Activated CD4-positive, alpha-beta T cell treated with anti-CD3 and anti-CD28 coated beads, Interleukin-2, amount 10 ng/mL, durations not matched to agents 24 days and 14 days (primary cell): ENCODE data around the gene CYB5RL. TPM values are rescaled to one million over a fixed set of nuclear protein-coding genes. Genes with fewer than 3 reads are reported as not detected.
"Not testable (repeated sequence)": the region's sequence is repeated elsewhere in the genome, so short reads cannot be mapped to it uniquely, and the experiment has no call there.

ENCODE experiments used
- DNase-seq: peaks from one replicate; pipeline ENCODE4 v3.0.0; 2022
- H3K27ac Mint-ChIP-seq: one replicate; pipeline ENCODE4 v1.8.0; 2022; ENCODE audit warnings: mild to moderate bottlenecking, mixed read lengths
- H3K27me3 Mint-ChIP-seq: one replicate; pipeline ENCODE4 v1.8.0; 2022; ENCODE audit warnings: mixed read lengths
- H3K36me3 Mint-ChIP-seq: one replicate; pipeline ENCODE4 v1.8.0; 2022; ENCODE audit warnings: low read depth, mild to moderate bottlenecking, mixed read lengths
- H3K4me1 Mint-ChIP-seq: one replicate; pipeline ENCODE4 v1.8.0; 2021; ENCODE audit warnings: mixed read lengths
- H3K4me3 Mint-ChIP-seq: one replicate; pipeline ENCODE4 v1.8.0; 2022; ENCODE audit warnings: mild to moderate bottlenecking, moderate library complexity, mixed read lengths
- H3K9me3 Mint-ChIP-seq: one replicate; pipeline ENCODE4 v1.8.0; 2021; ENCODE audit warnings: mixed read lengths
- intact Hi-C: fragments of 100-400 bp; cut with micrococcal nuclease; formaldehyde crosslinking; loops from one replicate; pipeline ENCODE4 v1.15.1; 2023
- total RNA-seq: library from RNA; stranded (reverse); gene quantifications from 2 replicates; pipeline ENCODE4 v1.2.3, GENCODE V29; 2022

The CYB5RL gene
- total RNA-seq, 1 donor from 2014 or later: 10.1 TPM

DNA sequence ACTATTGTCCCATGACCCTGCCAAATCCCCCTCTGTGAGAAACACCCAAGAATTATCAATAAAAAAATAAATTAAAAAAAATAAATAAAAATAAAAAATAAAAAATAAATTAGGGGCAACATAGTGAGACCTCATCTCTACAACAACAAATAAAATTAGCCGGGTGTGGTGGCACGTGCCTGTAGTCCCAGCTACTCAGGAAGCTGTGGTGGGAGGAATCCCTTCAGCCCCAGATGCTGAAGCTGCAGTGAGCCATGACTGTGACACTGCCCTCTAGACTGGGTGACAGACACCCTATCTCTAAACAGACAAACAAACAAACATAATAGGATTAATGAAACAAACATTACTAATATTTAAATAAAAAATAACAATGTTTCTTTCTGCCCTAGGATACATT lies 34.5 kb upstream of the CYB5RL start:
- Mint-ChIP-seq H3K9me3 (no peaks in the 10 kb centered on the region), H3K27me3 (no peaks in the 10 kb centered on the region), H3K36me3 (peaks cover 41% of the 10 kb centered on the region), H3K4me1 (peaks cover 22% of the 10 kb centered on the region), H3K4me3 (no peak overlapping the region), H3K27ac (no peak overlapping the region)
- no peak for DNase-seq
- intact Hi-C loops: no loop called here

DNA sequence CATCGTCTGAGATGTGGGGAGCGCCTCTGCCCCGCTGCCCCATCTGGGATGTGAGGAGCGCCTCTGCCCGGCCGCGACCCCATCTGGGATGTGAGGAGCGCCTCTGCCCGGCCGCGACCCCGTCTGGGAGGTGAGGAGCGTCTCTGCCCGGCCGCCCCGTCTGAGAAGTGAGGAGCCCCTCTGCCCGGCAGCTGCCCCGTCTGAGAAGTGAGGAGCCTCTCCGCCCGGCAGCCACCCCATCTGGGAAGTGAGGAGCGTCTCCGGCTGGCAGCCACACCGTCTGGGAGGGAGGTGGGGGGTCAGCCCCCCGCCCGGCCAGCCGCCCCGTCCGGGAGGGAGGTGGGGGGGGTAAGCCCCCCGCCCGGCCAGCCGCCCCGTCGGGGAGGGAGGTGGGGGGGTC lies 33.4 kb upstream of the CYB5RL start:
- intact Hi-C loops, H3K9me3 Mint-ChIP-seq, H3K27me3 Mint-ChIP-seq, H3K27ac Mint-ChIP-seq, DNase-seq, H3K4me3 Mint-ChIP-seq: not testable (repeated sequence)
- peaks cover 27% of the 10 kb centered on the region for H3K4me1 Mint-ChIP-seq
- H3K36me3 Mint-ChIP-seq: peaks cover 42% of the 10 kb centered on the region

DNA sequence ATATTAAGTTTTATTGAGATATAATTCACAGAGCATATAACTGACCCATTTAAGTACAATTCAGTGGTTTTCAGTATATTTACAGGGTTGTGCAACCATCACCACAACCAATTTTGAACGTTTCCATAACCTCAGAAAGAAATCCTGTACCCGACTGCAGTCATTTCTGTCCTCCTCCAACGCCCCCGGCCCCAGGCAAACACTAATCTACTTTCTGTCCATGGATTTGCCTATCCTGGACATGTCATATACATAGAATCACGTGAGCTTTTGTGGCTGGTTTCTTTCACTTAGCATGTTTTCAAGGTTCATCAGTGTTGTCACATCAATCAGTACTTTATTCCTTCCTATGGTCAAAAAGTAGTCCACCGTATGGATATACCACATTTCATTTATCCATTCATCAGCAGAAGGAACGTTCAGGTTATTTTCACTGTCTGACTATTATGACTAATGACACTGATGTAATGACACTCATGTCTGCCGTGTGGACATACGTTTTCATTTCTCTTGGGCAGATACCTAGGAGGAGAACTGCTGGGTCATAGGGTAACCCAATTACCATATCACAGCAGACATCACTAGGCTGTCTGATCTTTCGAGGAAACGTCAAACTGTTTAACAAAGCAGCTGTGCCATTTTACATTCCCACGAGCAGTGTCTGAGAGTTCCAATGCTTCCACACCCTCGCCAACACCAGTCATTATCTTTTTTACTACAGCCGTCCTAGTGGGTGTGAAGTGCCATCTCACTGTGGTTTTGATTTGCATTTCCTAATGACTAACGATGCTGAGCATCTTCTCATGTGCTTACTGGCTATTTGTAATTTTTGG lies 30.9 kb upstream of the CYB5RL start:
- H3K4me1 Mint-ChIP-seq: peaks cover 30% of the 10 kb centered on the region
- H3K9me3 Mint-ChIP-seq: no peaks in the 10 kb centered on the region
- DNase-seq: no peak
- intact Hi-C loops: loop anchor here (2.0 kb wide), 6 partner anchors 30 to 258 kb away; partner anchors contain the start of genes CYB5RL, MRPL37 and SSBP3
- peaks cover 38% of the 10 kb centered on the region for H3K36me3 Mint-ChIP-seq
- H3K27ac Mint-ChIP-seq: peak overlapping the region; percentile 59
- H3K4me3 Mint-ChIP-seq: peak overlapping the region; percentile 8
- no peaks in the 10 kb centered on the region for H3K27me3 Mint-ChIP-seq

DNA sequence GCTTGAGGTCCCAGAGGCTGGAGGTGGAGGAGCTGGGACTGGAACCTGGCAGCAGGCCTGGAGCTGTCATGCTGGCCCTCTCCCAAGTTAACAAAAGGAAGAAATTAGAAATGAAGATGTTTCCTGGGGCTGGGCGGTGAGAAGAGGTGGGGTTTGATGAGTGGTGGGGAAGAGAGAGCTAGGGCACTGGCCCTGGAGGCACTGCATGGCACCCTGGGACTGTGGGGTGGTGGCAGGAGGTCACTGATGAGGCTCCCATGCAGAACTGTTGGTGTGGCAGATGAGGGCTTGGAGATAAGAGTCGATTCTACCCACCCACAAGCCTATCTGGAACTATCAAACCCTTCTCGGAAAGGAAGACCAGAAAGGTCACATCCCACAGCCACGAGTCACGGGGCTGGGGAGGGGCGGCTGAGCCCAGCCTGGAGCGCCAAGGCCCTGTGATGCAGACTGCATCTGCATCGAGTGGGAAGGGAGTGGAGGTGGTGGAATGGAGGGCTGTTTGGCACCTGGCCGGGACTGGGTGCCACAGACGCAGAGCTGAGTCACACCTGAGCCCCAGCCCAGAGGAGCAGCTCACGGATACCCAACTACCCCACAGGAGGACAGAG lies 29.6 kb upstream of the CYB5RL start:
- no peaks in the 10 kb centered on the region for H3K27me3 Mint-ChIP-seq
- H3K4me3 Mint-ChIP-seq: peak overlapping the region; percentile 73
- peaks cover 35% of the 10 kb centered on the region for H3K36me3 Mint-ChIP-seq
- H3K27ac Mint-ChIP-seq: peak overlapping the region; percentile 90
- H3K9me3 Mint-ChIP-seq: no peaks in the 10 kb centered on the region
- DNase-seq: peak; percentile 70
- H3K4me1 Mint-ChIP-seq: peaks cover 27% of the 10 kb centered on the region
- intact Hi-C loops: no loop called here

DNA sequence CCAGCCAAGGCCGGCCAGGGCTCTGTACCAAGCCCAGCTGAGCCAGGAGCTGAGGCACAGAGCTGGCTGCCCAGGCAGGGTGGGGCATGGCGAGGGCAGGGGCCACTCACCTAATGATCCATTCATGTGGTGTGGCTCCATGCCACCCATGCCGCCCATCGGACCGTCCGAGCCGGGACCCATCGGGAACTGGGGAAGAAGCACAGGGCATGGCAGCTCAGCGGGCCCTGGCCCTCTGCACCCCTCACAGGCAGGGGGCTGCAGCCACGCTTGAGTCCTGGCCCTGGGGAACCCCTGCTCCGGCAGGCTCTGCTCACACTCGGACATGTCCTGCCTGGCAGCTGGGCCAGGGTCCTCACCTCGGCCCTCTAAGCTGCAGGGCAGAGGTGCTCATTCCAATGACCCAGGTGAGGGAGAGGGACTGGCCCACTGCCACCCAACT lies 28.8 kb upstream of the CYB5RL start:
- Mint-ChIP-seq H3K36me3 (peaks cover 37% of the 10 kb centered on the region), H3K27ac (peak overlapping the region; percentile 74), H3K9me3 (no peaks in the 10 kb centered on the region), H3K27me3 (no peaks in the 10 kb centered on the region), H3K4me3 (no peak overlapping the region), H3K4me1 (peaks cover 27% of the 10 kb centered on the region)
- intact Hi-C loops: no loop called here
- DNase-seq: no peak

DNA sequence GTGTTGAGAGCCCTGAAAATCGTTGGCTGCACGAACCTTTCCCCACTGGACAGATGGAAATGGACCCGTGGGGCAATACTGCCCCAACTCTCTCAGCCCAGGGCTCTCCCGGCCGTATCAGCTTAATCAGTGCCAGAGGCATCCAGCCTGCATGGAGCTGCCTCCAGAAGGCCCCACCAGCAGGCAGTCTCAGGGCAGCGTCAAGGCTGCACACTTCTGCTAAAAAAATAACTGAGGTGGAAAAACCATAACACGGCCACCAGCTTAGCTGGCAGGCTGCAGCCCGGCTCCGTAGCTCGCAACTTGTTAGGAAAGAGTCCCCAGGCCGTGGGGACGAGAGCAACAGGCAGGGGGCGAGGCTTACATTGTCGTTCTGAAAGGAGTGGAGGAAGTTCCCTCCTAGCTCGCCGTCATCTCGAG lies 28.1 kb upstream of the CYB5RL start:
- peaks cover 27% of the 10 kb centered on the region for H3K4me1 Mint-ChIP-seq
- intact Hi-C loops: no loop called here

DNA sequence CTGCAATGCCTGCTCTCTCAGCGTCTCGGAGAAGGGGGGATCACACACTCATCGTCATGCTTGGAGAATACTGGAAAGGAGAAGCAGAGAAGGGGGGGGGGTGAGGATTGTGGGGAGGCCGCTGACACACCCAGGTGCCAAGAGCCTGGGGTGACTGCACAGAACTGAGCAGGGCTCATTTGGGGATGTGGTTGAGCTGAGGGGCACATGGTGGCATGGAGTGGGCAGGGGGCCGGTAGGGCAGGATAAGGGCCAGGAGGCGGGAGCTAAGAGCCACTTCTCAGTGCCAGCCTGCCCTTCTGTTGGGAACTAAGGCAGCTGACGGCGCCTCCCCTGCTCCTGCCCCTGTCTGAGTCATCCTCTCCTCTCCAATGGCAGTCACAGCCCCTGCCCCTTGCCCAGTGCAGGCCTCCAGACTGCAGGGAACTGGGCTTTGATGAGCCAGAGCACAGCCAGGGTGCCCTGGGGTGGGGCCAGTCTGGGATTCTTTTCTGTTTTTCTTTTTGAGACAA lies 27.3 kb upstream of the CYB5RL start:
- H3K27me3 Mint-ChIP-seq: no peaks in the 10 kb centered on the region
- H3K36me3 Mint-ChIP-seq: peaks cover 37% of the 10 kb centered on the region
- intact Hi-C loops: no loop called here
- no peaks in the 10 kb centered on the region for H3K9me3 Mint-ChIP-seq
- H3K4me1 Mint-ChIP-seq: peaks cover 27% of the 10 kb centered on the region
- H3K4me3 Mint-ChIP-seq: no peak overlapping the region
- DNase-seq: no peak
- no peak overlapping the region for H3K27ac Mint-ChIP-seq

More for the DNA sequence above, 28.1 kb upstream of the CYB5RL start:
- peak overlapping the region; percentile 74 for H3K27ac Mint-ChIP-seq
- peaks cover 37% of the 10 kb centered on the region for H3K36me3 Mint-ChIP-seq
- no peaks in the 10 kb centered on the region for H3K9me3 Mint-ChIP-seq
- no peaks in the 10 kb centered on the region for H3K27me3 Mint-ChIP-seq
- no peak for DNase-seq
- H3K4me3 Mint-ChIP-seq: no peak overlapping the region

DNA sequence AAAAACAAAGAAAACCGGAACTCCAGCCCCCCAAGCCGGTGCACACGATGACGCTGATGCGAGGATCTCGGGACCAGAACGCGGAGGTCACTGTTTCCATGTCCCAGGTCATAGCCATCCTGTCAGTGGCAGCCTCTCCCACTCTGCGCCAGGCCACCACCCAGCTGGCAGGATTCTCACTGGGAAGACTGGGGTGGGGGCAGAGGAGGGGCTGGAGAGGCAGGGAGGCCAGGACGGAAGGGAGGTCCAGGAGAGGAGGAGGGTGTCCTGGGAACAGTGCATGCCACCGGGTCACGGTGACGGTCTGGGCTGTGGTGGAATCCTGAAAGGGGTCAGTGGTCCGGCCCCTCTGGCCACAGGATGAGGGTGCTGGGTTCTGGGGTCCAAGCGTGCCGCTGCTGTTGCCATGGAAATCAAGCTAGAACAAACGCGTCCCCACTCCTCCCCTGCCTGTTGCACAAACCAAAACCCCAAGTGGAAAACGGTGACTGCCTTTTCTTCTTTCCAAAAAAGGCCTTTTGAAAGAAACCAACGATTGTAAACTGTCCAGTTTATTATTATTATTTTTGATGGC lies 26.2 kb upstream of the CYB5RL start:
- Mint-ChIP-seq H3K36me3 (peaks cover 37% of the 10 kb centered on the region), H3K27me3 (no peaks in the 10 kb centered on the region), H3K9me3 (no peaks in the 10 kb centered on the region), H3K27ac (peak overlapping the region; percentile 31), H3K4me3 (no peak overlapping the region), H3K4me1 (peaks cover 25% of the 10 kb centered on the region)
- intact Hi-C loops: no loop called here
- no peak for DNase-seq

DNA sequence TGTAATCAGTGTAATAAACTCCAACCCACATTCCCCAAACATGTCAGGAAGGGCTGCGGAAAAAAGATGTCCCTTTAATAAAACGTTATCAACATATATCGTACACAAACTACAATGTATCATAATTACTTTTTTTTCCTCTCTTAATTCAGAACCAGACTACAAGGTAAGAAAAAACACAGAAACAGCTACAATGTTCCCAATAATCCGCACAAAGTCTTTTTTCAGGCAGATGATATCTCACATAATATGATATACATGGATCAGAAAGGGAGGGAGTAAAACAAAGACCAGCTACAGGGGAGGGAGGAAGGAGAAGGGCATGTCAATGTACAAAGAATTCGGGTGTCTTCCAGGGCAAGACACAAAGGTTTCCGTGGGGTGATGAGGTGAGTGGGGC lies 25.5 kb upstream of the CYB5RL start:
- Mint-ChIP-seq H3K27me3 (no peaks in the 10 kb centered on the region), H3K27ac (peak overlapping the region; percentile 31), H3K9me3 (no peaks in the 10 kb centered on the region), H3K4me3 (no peak overlapping the region), H3K36me3 (peaks cover 33% of the 10 kb centered on the region), H3K4me1 (peaks cover 18% of the 10 kb centered on the region)
- DNase-seq: no peak
- intact Hi-C loops: no loop called here

DNA sequence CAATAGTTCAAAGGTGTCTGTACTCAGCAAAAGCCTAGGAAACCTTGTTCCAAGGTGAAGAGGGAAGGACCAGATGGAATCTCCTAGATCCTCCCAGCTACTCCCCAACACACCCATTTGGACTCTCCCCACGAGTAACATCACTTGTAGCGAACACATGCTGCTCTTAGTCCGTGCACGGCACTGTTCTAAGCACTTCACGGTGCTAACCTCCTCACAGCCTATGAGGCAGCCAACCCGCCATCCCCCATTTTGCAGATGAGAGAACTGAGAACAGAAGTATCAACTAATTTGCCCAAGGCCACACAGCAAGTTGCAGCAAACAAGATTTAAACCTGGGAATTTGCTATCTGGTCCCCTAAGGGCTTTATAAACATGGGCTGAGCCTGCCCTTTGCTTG lies 24.4 kb upstream of the CYB5RL start:
- peaks cover 10% of the 10 kb centered on the region for H3K4me1 Mint-ChIP-seq
- intact Hi-C loops: no loop called here
- H3K27me3 Mint-ChIP-seq: no peaks in the 10 kb centered on the region
- H3K27ac Mint-ChIP-seq: no peak overlapping the region
- no peaks in the 10 kb centered on the region for H3K9me3 Mint-ChIP-seq
- peaks cover 33% of the 10 kb centered on the region for H3K36me3 Mint-ChIP-seq
- no peak overlapping the region for H3K4me3 Mint-ChIP-seq
- no peak for DNase-seq

DNA sequence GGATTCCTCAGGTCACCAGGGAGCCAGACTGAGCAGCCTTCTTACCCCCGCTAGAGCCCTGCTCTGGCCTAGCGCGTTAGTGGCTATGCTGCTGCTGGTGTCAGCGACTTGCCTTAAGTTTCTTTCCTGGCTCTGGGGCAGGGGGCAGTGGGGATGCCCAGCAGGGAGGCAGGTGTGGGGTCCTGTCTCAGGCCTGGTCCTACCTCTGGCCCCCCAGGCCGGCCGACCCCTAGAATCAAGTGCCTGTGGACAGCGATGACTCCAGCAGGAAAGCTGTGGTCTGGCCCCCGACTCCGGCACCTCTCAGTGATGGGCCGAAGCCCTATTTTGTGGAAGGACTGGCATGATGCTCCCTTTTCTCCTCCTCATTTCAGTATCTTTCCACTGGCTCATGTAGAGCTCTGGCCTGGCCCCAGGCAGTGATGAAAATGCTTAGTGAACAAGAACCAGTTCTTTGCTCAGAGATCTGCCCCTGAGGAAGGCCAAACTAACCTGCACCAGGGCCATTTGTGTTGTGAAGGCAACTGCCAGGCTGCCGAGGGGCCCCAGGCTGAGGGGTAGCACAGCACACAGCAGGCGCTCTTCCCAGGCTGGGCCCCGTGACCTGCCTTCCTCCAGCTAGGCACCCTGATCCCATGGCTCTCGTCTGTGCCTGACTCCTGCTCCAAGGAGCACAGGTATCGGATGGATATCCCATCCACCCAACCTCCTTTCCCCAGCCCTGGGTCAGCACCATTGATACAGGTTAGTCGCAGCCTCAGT lies 23.8 kb upstream of the CYB5RL start:
- intact Hi-C loops: no loop called here
- Mint-ChIP-seq H3K27me3 (no peaks in the 10 kb centered on the region), H3K9me3 (no peaks in the 10 kb centered on the region), H3K4me3 (no peak overlapping the region), H3K4me1 (peaks cover 9% of the 10 kb centered on the region), H3K27ac (no peak overlapping the region), H3K36me3 (peaks cover 34% of the 10 kb centered on the region)
- DNase-seq: no peak

DNA sequence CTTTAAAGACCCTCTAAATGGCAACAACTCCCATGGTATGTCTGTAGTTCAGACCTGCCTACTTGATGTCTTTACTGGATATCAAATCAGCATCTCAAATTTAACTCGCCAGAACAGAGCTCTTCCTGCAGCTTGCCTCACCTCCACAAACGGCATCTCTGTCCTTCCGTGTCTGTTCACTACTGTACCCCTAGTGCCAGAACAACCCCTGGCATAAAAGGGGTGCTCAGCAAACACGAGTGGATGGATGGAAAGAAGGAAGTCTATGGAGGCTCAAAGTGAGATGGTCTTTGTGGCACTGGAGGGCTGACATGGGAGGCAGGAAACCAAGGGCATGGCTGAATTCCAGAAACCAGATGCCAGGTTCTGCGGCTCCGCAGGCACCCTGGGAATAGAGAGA lies 22.9 kb upstream of the CYB5RL start:
- Mint-ChIP-seq H3K36me3 (peaks cover 36% of the 10 kb centered on the region), H3K27ac (no peak overlapping the region), H3K4me3 (no peak overlapping the region), H3K9me3 (no peaks in the 10 kb centered on the region), H3K4me1 (peaks cover 6% of the 10 kb centered on the region), H3K27me3 (no peaks in the 10 kb centered on the region)
- intact Hi-C loops: no loop called here
- DNase-seq: no peak

DNA sequence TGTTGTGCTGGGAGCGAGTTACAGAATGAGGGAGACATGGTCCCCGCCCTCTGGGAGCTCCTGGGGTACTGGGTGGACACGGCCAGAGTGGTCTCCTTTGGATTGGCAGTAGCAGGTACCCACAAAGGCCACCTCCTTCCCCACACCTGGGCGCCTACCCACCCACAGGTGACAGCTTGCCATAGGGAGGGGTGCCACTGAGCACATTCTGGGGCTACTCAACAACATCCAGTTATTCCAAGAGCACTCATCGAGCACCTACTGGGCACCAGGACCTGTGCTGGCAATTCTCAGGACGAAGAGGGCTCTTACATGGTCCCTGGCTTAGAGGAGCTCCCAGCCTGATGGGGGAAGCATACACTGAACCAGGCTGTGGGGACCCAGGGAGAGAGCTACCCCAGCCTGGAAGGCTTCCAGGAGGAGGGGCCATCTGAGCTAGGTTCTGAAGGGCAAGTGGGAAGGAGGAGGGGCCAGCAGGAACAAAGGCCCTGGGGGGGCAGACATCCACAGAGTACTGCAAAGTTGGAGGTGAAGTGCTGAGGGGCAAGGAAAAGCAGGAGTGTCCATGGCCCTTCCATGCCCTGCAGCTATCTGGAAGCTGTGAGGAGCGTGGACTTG lies 22.1 kb upstream of the CYB5RL start:
- Mint-ChIP-seq H3K27ac (peak overlapping the region; percentile 21), H3K9me3 (no peaks in the 10 kb centered on the region), H3K4me3 (no peak overlapping the region), H3K27me3 (no peaks in the 10 kb centered on the region), H3K36me3 (peaks cover 39% of the 10 kb centered on the region), H3K4me1 (peaks cover 9% of the 10 kb centered on the region)
- no peak for DNase-seq
- intact Hi-C loops: no loop called here
